ENCODE measurements around the gene BGLAP.

The BGLAP gene

GRCh38 chr1:156241926-156242325, at the start of gene BGLAP:
Gene BGLAP, plus strand, starts transcription at chr1:156242184. Its CDS starts 48 bp downstream, at chr1:156242232.
- ATAC-seq = peak; percentile 6

DNA sequence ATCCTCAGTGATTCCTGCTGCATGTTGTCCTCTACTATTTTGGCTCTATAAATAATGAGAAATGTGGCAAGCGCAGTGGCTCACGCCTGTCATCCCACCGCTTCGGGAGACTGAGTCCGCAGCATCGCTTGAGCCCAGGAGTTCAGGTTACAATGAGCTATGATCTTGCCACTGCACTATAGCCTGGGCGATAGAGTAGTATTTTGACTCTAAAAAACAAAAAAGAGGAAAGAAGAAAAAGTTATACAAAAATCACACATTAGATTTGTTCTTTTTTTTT, 48.8 kb upstream of the BGLAP start:
- ATAC-seq = no peak
- TF ChIP-seq CSRNP3 (CRISPR knock-in tag; IDR thresholded peaks at IDR 0.05) = no peak
- TF ChIP-seq CSDC2 (CRISPR knock-in tag; IDR thresholded peaks at IDR 0.05) = no peak
- TF ChIP-seq RARB (CRISPR knock-in tag; IDR thresholded peaks at IDR 0.05) = no peak
- TF ChIP-seq ESRRG (CRISPR knock-in tag; IDR thresholded peaks at IDR 0.05) = no peak
- no peak for TF ChIP-seq ZNF565 (CRISPR knock-in tag; conservative IDR thresholded peaks at IDR 0.05; ENCODE audit: low read depth)
- no peak for TF ChIP-seq ZNF8 (CRISPR knock-in tag; IDR thresholded peaks at IDR 0.05)
- no peak for TF ChIP-seq ISL1 (CRISPR knock-in tag; IDR thresholded peaks at IDR 0.05)
- TF ChIP-seq TCF4 (CRISPR knock-in tag; IDR thresholded peaks at IDR 0.05; ENCODE audit: borderline replicate concordance) = no peak
- no peak for TF ChIP-seq POU6F1 (CRISPR knock-in tag; IDR thresholded peaks at IDR 0.05; ENCODE audit: borderline replicate concordance, low read depth)
- TF ChIP-seq ZFP30 (CRISPR knock-in tag; IDR thresholded peaks at IDR 0.05) = no peak
- no peak for TF ChIP-seq ZC3H10 (CRISPR knock-in tag; IDR thresholded peaks at IDR 0.05)
- no peak for TF ChIP-seq BACH2 (CRISPR knock-in tag; IDR thresholded peaks at IDR 0.05; ENCODE audit: borderline replicate concordance)
- TF ChIP-seq, protein P1, sequence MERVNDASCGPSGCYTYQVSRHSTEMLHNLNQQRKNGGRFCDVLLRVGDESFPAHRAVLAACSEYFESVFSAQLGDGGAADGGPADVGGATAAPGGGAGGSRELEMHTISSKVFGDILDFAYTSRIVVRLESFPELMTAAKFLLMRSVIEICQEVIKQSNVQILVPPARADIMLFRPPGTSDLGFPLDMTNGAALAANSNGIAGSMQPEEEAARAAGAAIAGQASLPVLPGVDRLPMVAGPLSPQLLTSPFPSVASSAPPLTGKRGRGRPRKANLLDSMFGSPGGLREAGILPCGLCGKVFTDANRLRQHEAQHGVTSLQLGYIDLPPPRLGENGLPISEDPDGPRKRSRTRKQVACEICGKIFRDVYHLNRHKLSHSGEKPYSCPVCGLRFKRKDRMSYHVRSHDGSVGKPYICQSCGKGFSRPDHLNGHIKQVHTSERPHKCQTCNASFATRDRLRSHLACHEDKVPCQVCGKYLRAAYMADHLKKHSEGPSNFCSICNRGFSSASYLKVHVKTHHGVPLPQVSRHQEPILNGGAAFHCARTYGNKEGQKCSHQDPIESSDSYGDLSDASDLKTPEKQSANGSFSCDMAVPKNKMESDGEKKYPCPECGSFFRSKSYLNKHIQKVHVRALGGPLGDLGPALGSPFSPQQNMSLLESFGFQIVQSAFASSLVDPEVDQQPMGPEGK (CRISPR knock-in tag; IDR thresholded peaks at IDR 0.05; ENCODE audit: borderline replicate concordance) = no peak
- TF ChIP-seq, protein P2, sequence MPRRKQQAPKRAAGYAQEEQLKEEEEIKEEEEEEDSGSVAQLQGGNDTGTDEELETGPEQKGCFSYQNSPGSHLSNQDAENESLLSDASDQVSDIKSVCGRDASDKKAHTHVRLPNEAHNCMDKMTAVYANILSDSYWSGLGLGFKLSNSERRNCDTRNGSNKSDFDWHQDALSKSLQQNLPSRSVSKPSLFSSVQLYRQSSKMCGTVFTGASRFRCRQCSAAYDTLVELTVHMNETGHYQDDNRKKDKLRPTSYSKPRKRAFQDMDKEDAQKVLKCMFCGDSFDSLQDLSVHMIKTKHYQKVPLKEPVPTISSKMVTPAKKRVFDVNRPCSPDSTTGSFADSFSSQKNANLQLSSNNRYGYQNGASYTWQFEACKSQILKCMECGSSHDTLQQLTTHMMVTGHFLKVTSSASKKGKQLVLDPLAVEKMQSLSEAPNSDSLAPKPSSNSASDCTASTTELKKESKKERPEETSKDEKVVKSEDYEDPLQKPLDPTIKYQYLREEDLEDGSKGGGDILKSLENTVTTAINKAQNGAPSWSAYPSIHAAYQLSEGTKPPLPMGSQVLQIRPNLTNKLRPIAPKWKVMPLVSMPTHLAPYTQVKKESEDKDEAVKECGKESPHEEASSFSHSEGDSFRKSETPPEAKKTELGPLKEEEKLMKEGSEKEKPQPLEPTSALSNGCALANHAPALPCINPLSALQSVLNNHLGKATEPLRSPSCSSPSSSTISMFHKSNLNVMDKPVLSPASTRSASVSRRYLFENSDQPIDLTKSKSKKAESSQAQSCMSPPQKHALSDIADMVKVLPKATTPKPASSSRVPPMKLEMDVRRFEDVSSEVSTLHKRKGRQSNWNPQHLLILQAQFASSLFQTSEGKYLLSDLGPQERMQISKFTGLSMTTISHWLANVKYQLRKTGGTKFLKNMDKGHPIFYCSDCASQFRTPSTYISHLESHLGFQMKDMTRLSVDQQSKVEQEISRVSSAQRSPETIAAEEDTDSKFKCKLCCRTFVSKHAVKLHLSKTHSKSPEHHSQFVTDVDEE (CRISPR knock-in tag; IDR thresholded peaks at IDR 0.05) = no peak
- no peak for TF ChIP-seq PPARA (CRISPR knock-in tag; IDR thresholded peaks at IDR 0.05; ENCODE audit: borderline replicate concordance)
- no peak for TF ChIP-seq TOX (CRISPR knock-in tag; IDR thresholded peaks at IDR 0.05; ENCODE audit: borderline replicate concordance)
- no peak for TF ChIP-seq ZFP3 (CRISPR knock-in tag; IDR thresholded peaks at IDR 0.05)
- TF ChIP-seq OSR1 (CRISPR knock-in tag; IDR thresholded peaks at IDR 0.05) = no peak
- TF ChIP-seq GLIS3 (CRISPR knock-in tag; IDR thresholded peaks at IDR 0.05) = no peak
- TF ChIP-seq ZNF70 (CRISPR knock-in tag; IDR thresholded peaks at IDR 0.05) = no peak

More at GRCh38 chr1:156241926-156242325, at the start of gene BGLAP:
- TF ChIP-seq SNAI2 (CRISPR knock-in tag; IDR thresholded peaks at IDR 0.05) (no peak), ZFP30 (CRISPR knock-in tag; IDR thresholded peaks at IDR 0.05) (no peak)

DNA sequence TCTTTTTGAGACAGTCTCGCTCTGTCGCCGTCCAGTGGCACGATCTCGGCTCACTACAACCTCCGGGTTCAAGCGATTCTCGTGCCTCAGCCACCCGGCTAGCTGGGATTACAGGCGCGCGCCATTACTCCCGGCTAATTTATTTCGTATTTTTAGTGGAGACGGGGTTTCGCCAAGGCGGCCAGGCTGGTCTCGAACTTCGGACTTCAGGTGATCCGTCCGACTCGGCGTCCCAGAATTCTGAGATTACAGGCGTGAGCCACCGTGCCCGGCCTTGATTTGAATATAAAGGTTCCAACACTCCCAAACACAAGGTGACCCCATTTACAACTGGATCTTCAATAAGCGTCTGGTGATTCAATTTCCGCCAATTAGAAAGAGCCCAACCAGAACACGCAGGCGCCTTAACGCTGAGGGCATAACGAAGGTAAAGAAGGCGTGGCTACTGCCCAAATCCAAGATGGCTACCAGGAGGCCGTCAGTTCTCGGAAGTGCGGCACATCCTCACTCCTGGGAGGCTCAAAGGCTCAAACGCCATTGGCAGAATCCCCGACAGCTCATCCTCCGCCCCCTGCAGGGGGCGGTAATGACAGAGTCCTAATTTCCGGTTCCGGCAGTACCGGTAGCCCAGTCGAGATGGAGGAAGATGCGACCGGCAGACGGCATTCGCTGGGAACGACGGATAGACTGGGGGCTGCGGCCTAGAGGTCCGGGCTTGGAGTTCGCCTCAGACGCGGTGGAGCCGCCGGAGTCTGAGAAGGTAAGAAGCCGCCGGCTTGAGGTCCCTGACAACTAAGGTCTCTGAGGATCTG, 48.3 kb upstream of the BGLAP start, which contains the start of gene SLC25A44:
Gene SLC25A44 (plus strand): TSS at position 617 of the 812 bp plus-strand sequence. CDS start 5,744 bp downstream, outside the sequence.
- peak; percentile 99 for ATAC-seq
- TF ChIP-seq, protein P2 (CRISPR knock-in tag; IDR thresholded peaks at IDR 0.05) = no peak
- TF ChIP-seq RARB (CRISPR knock-in tag; IDR thresholded peaks at IDR 0.05) (no peak), SNAI2 (CRISPR knock-in tag; IDR thresholded peaks at IDR 0.05) (no peak), ZFP3 (CRISPR knock-in tag; IDR thresholded peaks at IDR 0.05) (no peak), CSDC2 (CRISPR knock-in tag; IDR thresholded peaks at IDR 0.05) (no peak), ZFP30 (CRISPR knock-in tag; IDR thresholded peaks at IDR 0.05) (no peak), GLIS3 (CRISPR knock-in tag; IDR thresholded peaks at IDR 0.05) (no peak), OSR1 (CRISPR knock-in tag; IDR thresholded peaks at IDR 0.05) (no peak)
- TF ChIP-seq, protein P1 (CRISPR knock-in tag; IDR thresholded peaks at IDR 0.05; ENCODE audit: borderline replicate concordance) = no peak

All from SK-N-SH treated with all-trans-retinoic acid at 6 μM for 48 hours (cell line).